K562 (cell line): ENCODE results near the gene SERTAD3.

ENCODE experiments used
- EP300 ChIP-seq: IDR thresholded peaks from 2 replicates; pipeline ENCODE4 v1.6.1; 2012; ENCODE audit warnings: low read length, improper control_type of control experiment
- JUNB ChIP-seq: fragments of 450-650 bp; formaldehyde crosslinking; conservative IDR thresholded peaks from 2 replicates; pipeline ENCODE4 v1.4.0; 2020; ENCODE audit warnings: mild to moderate bottlenecking
- KDM5B ChIP-seq: fragments of 200-600 bp; sonication (generic); IDR thresholded peaks from 2 replicates; pipeline ENCODE4 v1.6.1; 2012; ENCODE audit warnings: low read depth, mild to moderate bottlenecking, moderate library complexity, low read length, control low read depth, inconsistent platforms; ENCODE audit not compliant: insufficient replicate concordance

GRCh38 chr19:40489882-40490230, 45.7 kb upstream of the SERTAD3 start:
- no peak for TF ChIP-seq EP300
- TF ChIP-seq KDM5B, result no peak
- no peak for TF ChIP-seq JUNB
